AG20443 (cell line): Measurements from ENCODE around the gene PCF11.
"Not testable (repeated sequence)": the region's sequence is repeated elsewhere in the genome, so short reads cannot be mapped to it uniquely, and the experiment has no call there.

Source experiments
- DNase-seq: peaks from one replicate; pipeline ENCODE4 v3.0.0; 2012; ENCODE audit warnings: low spot score, mixed read lengths

Gene PCF11

GRCh38 chr11:83192606-83193245 lies 35.8 kb downstream of the PCF11 start:
- peak; percentile 18 for DNase-seq

GRCh38 chr11:83193315-83194280 lies 36.7 kb downstream of the PCF11 start, which contains the start of gene ANKRD42:
Gene ANKRD42 (plus strand): TSS chr11:83193712. CDS start chr11:83194671, 959 bp downstream.
- DNase-seq, result peak; percentile 96

DNA sequence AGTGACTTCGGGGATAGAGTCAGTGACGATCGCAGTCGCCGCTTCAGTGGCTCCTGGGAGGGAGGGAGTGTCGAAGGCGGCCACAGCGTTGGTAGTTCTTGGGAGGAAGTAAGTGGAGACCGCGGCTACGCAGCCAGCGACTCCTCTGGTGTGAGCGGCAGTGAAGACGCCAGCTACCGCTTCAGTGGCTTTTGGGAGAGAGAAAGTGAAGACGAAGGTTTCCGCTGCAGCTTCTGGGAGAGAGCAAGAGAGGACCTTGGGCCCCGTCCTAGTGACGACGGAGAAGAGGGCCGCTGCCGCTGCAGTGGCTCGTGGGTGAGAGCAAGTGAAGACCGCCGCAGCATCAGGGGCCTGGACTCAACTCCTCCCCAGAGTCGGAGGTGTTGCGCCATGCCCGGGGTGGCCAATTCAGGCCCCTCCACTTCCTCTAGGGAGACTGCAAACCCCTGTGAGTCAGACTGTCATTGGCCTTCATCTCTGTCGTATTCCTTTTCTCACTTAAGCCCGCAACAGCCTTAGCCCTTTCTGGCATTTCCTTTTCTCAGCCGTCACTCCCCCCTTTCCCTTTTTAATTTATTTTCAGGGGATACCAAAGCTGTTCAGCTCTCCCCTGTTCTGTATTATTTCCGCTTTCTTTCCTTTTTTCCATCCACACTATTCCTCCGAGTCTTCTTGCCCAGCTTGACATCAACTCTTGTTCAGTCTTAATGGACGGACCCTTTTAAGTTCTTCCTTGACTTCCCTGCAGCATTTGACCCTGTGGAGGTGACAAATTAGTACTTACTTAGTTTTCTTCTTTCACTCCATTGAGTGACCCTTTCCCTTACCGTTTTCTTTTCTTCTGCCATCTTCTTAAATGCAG lies 37.6 kb downstream of the PCF11 start:
- DNase-seq, result peak; percentile 80

GRCh38 chr11:83195143-83195466 lies 38.2 kb downstream of the PCF11 start:
- no peak for DNase-seq

GRCh38 chr11:83195649-83196048 lies 38.7 kb downstream of the PCF11 start:
- DNase-seq, result no peak

DNA sequence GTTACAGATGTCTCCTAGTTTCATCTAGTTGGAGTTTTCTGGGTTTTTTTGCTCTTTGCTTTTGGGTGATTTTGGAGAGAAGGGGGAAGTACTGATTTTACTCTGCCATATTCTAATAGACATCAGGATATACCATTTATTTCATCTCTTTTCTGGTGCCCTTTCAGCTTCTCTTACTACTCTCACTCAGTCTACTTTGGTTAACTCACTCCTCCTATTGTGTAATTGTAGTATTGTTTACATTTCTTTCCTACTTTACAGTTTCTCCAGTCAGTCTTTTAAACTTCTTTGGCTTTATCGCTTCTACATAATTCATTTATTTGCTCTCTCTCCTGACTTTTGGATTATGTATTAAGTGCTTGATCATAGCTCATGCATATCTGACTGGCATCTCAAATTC lies 43.1 kb downstream of the PCF11 start:
- DNase-seq, result no peak

DNA sequence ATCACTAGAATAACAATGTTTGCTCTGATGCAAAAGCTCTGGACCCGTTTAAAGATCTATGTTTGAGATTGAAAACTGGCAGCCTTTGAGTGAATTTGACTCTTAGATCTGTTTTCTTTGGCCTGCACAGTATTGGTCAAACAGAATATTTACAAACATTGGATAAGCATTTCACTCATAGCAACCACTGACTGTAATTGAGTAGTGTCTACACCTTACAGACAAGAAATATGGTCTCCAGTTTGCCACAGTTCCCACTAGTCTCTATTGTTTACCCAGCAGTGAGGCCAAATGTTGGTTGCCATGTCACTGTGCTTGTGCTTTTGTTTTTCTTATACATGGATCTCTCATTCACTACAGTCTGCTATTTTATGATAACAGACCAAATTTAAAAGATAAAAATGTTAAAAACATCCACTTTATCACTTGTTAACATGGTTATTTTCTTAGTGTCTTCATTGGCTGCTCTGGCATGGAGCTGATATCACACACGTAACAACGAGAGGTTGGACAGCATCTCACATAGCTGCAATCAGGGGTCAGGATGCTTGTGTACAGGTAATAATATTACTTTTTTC lies 48.8 kb downstream of the PCF11 start:
- no peak for DNase-seq

DNA sequence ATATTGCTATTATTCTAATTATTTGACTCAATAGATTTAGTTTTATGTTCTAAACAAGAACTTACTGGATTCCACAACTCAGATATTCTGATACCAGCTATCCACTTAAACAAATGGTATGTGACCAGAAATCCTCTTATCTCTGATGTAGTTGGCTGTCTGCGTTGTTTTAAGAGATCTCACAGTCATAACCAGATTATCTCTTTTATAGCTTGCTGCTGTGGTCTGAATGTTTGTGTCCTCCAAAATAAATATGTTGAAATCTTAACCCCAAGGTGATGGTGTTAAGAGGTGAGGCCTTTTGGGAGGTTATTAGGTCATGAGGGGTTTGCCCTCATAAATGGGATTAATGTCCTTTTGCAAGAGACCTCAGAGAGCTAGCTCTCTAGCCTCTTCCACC lies 49.3 kb downstream of the PCF11 start:
- DNase-seq, result no peak

DNA sequence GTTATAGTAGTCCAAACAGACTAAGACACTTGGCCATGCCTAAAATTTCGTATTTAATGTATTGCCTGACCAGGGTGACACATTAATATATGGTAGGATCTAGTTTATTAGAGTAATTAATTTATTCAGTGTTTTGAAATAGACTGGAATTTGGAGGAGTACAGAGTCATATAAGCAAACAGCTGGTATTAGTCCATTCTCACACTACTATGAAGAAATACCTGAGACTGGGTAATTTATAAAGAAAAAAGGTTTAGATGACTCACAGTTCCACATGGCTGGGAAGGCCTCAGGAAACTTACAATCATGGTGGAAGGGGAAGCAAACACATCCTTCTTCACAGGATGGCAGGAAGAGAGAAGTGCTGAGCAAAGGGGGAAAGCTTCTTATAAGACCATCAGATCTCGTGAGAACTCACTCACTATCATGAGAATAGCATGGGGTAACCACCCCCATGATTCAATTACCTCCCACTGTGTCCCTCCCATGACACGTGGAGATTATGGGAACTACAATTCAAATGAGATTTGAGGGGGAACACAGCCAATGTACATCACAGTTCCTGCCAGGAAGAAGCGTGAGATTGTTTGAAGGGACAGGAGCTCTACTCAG lies 49.9 kb downstream of the PCF11 start:
- DNase-seq, result not testable (repeated sequence)

DNA sequence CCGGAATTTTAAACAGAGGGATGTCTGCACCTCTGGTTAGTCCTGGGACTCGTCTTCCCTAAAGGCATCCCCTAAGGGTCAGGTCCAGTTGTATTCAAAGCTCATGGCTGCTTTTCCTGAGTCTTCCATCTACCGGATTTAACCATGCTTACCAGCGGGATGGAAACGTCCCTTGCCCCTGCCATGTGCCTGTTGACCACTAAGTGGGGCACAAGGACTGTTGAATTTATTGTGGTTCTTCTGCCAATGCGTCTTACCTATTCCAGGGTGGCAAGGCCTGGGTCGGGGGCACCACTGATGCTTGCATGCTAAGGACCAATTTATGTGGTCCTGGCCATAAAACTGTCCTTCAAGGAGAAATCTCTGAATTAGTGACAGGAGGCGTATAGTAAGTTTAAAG lies 62.2 kb downstream of the PCF11 start:
- DNase-seq, result peak; percentile 15

GRCh38 chr11:83220260-83220659 lies 63.3 kb downstream of the PCF11 start:
- no peak for DNase-seq

- no peak for DNase-seq
Observed at GRCh38 chr11:83221694-83222093, 64.8 kb downstream of the PCF11 start.

DNA sequence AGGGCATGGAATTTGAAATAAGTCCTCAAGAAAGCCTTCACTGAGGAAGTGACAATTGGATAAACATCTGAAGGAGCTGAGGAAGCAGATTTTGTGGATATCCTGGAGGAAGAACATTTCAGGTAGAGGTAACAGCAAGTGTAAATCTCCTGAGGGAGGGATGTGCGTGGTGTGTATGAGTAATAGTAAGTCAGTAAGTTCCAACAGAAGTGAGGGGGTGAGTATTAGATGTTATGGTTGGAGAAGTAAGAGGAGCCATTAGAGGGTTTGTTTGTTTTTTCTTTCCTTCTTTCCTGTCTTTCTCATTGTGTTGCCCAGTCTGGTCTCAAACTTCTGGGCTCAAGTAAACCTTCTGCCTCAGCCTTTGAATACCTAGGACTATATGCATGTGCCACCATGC lies 65.6 kb downstream of the PCF11 start:
- no peak for DNase-seq

DNA sequence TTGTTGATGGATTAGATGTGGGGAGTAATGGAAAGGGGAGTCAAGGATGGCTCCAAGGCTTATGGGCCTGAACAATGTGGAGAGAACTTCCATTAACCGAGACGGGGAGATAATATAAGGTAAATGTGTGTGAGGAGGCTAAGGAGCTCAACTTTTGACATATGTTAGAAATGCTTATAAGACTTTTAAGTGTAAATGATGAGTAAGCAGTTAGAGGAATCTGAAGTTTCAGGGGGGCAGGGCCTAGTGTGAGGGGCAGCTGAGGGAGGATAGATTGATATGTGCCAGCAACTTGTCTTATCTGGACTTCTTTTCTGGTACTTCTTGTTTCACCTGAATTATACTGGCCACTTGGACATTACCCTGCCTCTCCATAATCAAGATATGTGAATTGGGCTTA lies 66.5 kb downstream of the PCF11 start:
- DNase-seq, result no peak

GRCh38 chr11:83235825-83236224 lies 78.9 kb downstream of the PCF11 start:
- no peak for DNase-seq
